PFSK-1 (cell line): ENCODE measurements around the gene CCDC9B.

Source experiments
- FOXP2 ChIP-seq: optimal IDR thresholded peaks from 2 replicates; pipeline ENCODE3; 2011; ENCODE audit warnings: borderline replicate concordance, control low read depth, inconsistent platforms; ENCODE audit not compliant: insufficient read depth; ENCODE audit errors: extremely low read length, extremely low read depth
- POLR2AphosphoS5 ChIP-seq: IDR thresholded peaks from 2 replicates; pipeline ENCODE4 v1.6.1; 2012; ENCODE audit warnings: low read depth, mild to moderate bottlenecking, control low read depth, low read length, moderate library complexity
- REST ChIP-seq, 2 experiments: IDR thresholded peaks; 2 replicates each; pipeline versions ENCODE4 v1.6.1 to v1.8.0; 2011 to 2012; ENCODE audit warnings: low read depth in 2 of 2, low read length in 2 of 2, control low read depth in 1 of 2, inconsistent platforms in 1 of 2, mild to moderate bottlenecking in 1 of 2, moderate library complexity in 1 of 2; ENCODE audit not compliant: insufficient read depth in 1 of 2
- SIN3A ChIP-seq: IDR thresholded peaks from 2 replicates; pipeline ENCODE4 v1.6.1; 2012; ENCODE audit warnings: mild to moderate bottlenecking, low read length, moderate library complexity, borderline replicate concordance; ENCODE audit not compliant: insufficient read depth
- TAF1 ChIP-seq: IDR thresholded peaks from 2 replicates; pipeline ENCODE4 v1.6.1; 2012; ENCODE audit warnings: low read length, control low read depth, borderline replicate concordance; ENCODE audit not compliant: insufficient read depth

Gene CCDC9B

GRCh38 chr15:40331637-40332036, 9.1 kb downstream of the CCDC9B start:
- no peak for TF ChIP-seq FOXP2
- no peak for TF ChIP-seq REST (IDR thresholded peaks at IDR 0.05; ENCODE audit: insufficient read depth in 1 of 2, low read depth in 2 of 2, low read length in 2 of 2)
- TF ChIP-seq TAF1 = no peak
- no peak for TF ChIP-seq POLR2AphosphoS5
- no peak for TF ChIP-seq SIN3A

- TF ChIP-seq POLR2AphosphoS5 (no peak), SIN3A (no peak), TAF1 (no peak), REST (IDR thresholded peaks at IDR 0.05; ENCODE audit: insufficient read depth in 1 of 2, low read depth in 2 of 2, low read length in 2 of 2) (no peak), FOXP2 (no peak)
Observed at GRCh38 chr15:40331026-40331425, 9.7 kb downstream of the CCDC9B start.

GRCh38 chr15:40330368-40330836, 10.3 kb downstream of the CCDC9B start:
- no peak for TF ChIP-seq TAF1
- no peak for TF ChIP-seq REST (IDR thresholded peaks at IDR 0.05; ENCODE audit: insufficient read depth in 1 of 2, low read depth in 2 of 2, low read length in 2 of 2)
- no peak for TF ChIP-seq POLR2AphosphoS5
- TF ChIP-seq SIN3A = no peak
- no peak for TF ChIP-seq FOXP2

GRCh38 chr15:40329804-40330203, 10.9 kb downstream of the CCDC9B start:
- TF ChIP-seq FOXP2 = no peak
- no peak for TF ChIP-seq POLR2AphosphoS5
- no peak for TF ChIP-seq REST (IDR thresholded peaks at IDR 0.05; ENCODE audit: insufficient read depth in 1 of 2, low read depth in 2 of 2, low read length in 2 of 2)
- TF ChIP-seq TAF1 = no peak
- no peak for TF ChIP-seq SIN3A

GRCh38 chr15:40328751-40329150, 12.0 kb downstream of the CCDC9B start:
- TF ChIP-seq REST (IDR thresholded peaks at IDR 0.05; ENCODE audit: insufficient read depth in 1 of 2, low read depth in 2 of 2, low read length in 2 of 2) (no peak), FOXP2 (no peak), POLR2AphosphoS5 (no peak), SIN3A (no peak), TAF1 (no peak)
